Ishikawa (cell line): ENCODE results near the gene PTPRO.

ENCODE experiments used
- CEBPB ChIP-seq: IDR thresholded peaks from 2 replicates; pipeline ENCODE4 v1.6.1; 2012
- CREB1 ChIP-seq: IDR thresholded peaks from 2 replicates; pipeline ENCODE4 v1.6.1; 2012; ENCODE audit warnings: low read depth
- EGR1 ChIP-seq: IDR thresholded peaks from 2 replicates; pipeline ENCODE4 v1.6.1; 2012
- EP300 ChIP-seq: IDR thresholded peaks from 2 replicates; pipeline ENCODE4 v1.6.1; 2012; ENCODE audit warnings: borderline replicate concordance
- FOXM1 ChIP-seq: IDR thresholded peaks from 2 replicates; pipeline ENCODE4 v1.6.1; 2012; ENCODE audit warnings: low read depth, borderline replicate concordance
- MAX ChIP-seq: IDR thresholded peaks from 2 replicates; pipeline ENCODE4 v1.6.1; 2012
- NFIC ChIP-seq: IDR thresholded peaks from 2 replicates; pipeline ENCODE4 v1.6.1; 2012
- RAD21 ChIP-seq: IDR thresholded peaks from 2 replicates; pipeline ENCODE4 v1.6.1; 2012; ENCODE audit warnings: low read depth
- REST ChIP-seq: IDR thresholded peaks from 2 replicates; pipeline ENCODE4 v1.6.1; 2012; ENCODE audit warnings: low read depth, mild to moderate bottlenecking
- TAF1 ChIP-seq: IDR thresholded peaks from 2 replicates; pipeline ENCODE4 v1.6.1; 2012; ENCODE audit warnings: low read depth, mild to moderate bottlenecking
- TCF12 ChIP-seq: IDR thresholded peaks from 2 replicates; pipeline ENCODE4 v1.6.1; 2012; ENCODE audit warnings: low read depth
- TEAD4 ChIP-seq: IDR thresholded peaks from 2 replicates; pipeline ENCODE4 v1.6.1; 2012
- USF1 ChIP-seq: IDR thresholded peaks from 2 replicates; pipeline ENCODE4 v1.6.1; 2012
- YY1 ChIP-seq: IDR thresholded peaks from 2 replicates; pipeline ENCODE4 v1.6.1; 2012; ENCODE audit warnings: low read depth
- ZBTB7A ChIP-seq: IDR thresholded peaks from 2 replicates; pipeline ENCODE4 v1.6.1; 2012; ENCODE audit warnings: low read depth

Gene PTPRO

GRCh38 chr12:15603474-15604085 is 281.3 kb downstream of the PTPRO start:
- TF ChIP-seq RAD21, result no peak
- no peak for TF ChIP-seq USF1
- TF ChIP-seq TEAD4, result no peak
- TF ChIP-seq ZBTB7A, result no peak
- no peak for TF ChIP-seq REST
- TF ChIP-seq FOXM1, result no peak
- TF ChIP-seq EP300, result no peak

GRCh38 chr12:15605881-15606590 is 283.7 kb downstream of the PTPRO start:
- TF ChIP-seq TEAD4, result no peak
- no peak for TF ChIP-seq NFIC
- TF ChIP-seq EGR1, result no peak
- TF ChIP-seq EP300, result no peak
- TF ChIP-seq CEBPB, result no peak
- no peak for TF ChIP-seq USF1
- no peak for TF ChIP-seq RAD21
- no peak for TF ChIP-seq YY1
- TF ChIP-seq ZBTB7A, result no peak
- no peak for TF ChIP-seq CREB1
- TF ChIP-seq TCF12, result no peak
- no peak for TF ChIP-seq REST
- no peak for TF ChIP-seq TAF1

- TF ChIP-seq RAD21 (no peak), NFIC (no peak), YY1 (no peak), ZBTB7A (no peak)
Observed at GRCh38 chr12:15608406-15608805, 286.1 kb downstream of the PTPRO start.

GRCh38 chr12:15608941-15609340 is 286.6 kb downstream of the PTPRO start:
- TF ChIP-seq EGR1 (no peak), REST (no peak), TCF12 (no peak), EP300 (no peak), TAF1 (no peak), FOXM1 (no peak), USF1 (no peak), CREB1 (no peak), CEBPB (no peak), ZBTB7A (no peak), TEAD4 (no peak), MAX (no peak), NFIC (no peak), YY1 (no peak), RAD21 (no peak)
